Activated T-cell treated with anti-CD3 and anti-CD28 coated beads, Interleukin-2, amount 50 U/mL, for 24 hours (primary cell): ENCODE results near the gene CEP89.
"Not testable (repeated sequence)": the region's sequence is repeated elsewhere in the genome, so short reads cannot be mapped to it uniquely, and the experiment has no call there.

ENCODE experiments used
- DNase-seq: peaks from one replicate; pipeline ENCODE4 v3.0.0-alpha.2; 2020
- H3K27ac Mint-ChIP-seq: 2 replicates; pipeline ENCODE4 v1.8.0; 2020; ENCODE audit warnings: mild to moderate bottlenecking, mixed read lengths
- H3K27me3 Mint-ChIP-seq: 2 replicates; pipeline ENCODE4 v1.8.0; 2020; ENCODE audit warnings: mixed read lengths
- H3K36me3 Mint-ChIP-seq: 2 replicates; pipeline ENCODE4 v1.8.0; 2020; ENCODE audit warnings: low read depth, mixed read lengths
- H3K4me1 Mint-ChIP-seq: 2 replicates; pipeline ENCODE4 v1.8.0; 2020; ENCODE audit warnings: low read depth, mixed read lengths
- H3K4me3 Mint-ChIP-seq: 2 replicates; pipeline ENCODE4 v1.8.0; 2020; ENCODE audit warnings: mild to moderate bottlenecking, moderate library complexity, mixed read lengths
- H3K9me3 Mint-ChIP-seq: 2 replicates; pipeline ENCODE4 v1.8.0; 2020; ENCODE audit warnings: mixed read lengths

Gene CEP89

GRCh38 chr19:32982488-32982887, 10.7 kb upstream of the CEP89 start:
- H3K27ac Mint-ChIP-seq, H3K4me3 Mint-ChIP-seq, H3K9me3 Mint-ChIP-seq, DNase-seq, H3K4me1 Mint-ChIP-seq, H3K36me3 Mint-ChIP-seq, H3K27me3 Mint-ChIP-seq: not testable (repeated sequence)

- H3K9me3 Mint-ChIP-seq, H3K4me1 Mint-ChIP-seq, DNase-seq, H3K4me3 Mint-ChIP-seq, H3K27ac Mint-ChIP-seq, H3K27me3 Mint-ChIP-seq: not testable (repeated sequence)
- peaks cover 18% of the 10 kb centered on the region for H3K36me3 Mint-ChIP-seq
These were observed 8.0 kb upstream of the CEP89 start for GRCh38 chr19:32979807-32980206.

GRCh38 chr19:32977813-32978212, 6.1 kb upstream of the CEP89 start:
- H3K36me3 Mint-ChIP-seq, result peaks cover 18% of the 10 kb centered on the region
- not testable (repeated sequence) for DNase-seq, H3K4me3 Mint-ChIP-seq, H3K4me1 Mint-ChIP-seq, H3K27me3 Mint-ChIP-seq, H3K27ac Mint-ChIP-seq, H3K9me3 Mint-ChIP-seq

GRCh38 chr19:32977280-32977679, 5.5 kb upstream of the CEP89 start:
- H3K36me3 Mint-ChIP-seq, result peaks cover 18% of the 10 kb centered on the region
- no peak for DNase-seq
- H3K27ac Mint-ChIP-seq, result no peak overlapping the region
- H3K4me3 Mint-ChIP-seq, result no peak overlapping the region
- H3K27me3 Mint-ChIP-seq, result no peaks in the 10 kb centered on the region
- H3K4me1 Mint-ChIP-seq, result peaks cover 1% of the 10 kb centered on the region
- no peaks in the 10 kb centered on the region for H3K9me3 Mint-ChIP-seq

- H3K27ac Mint-ChIP-seq, result no peak overlapping the region
- no peaks in the 10 kb centered on the region for H3K9me3 Mint-ChIP-seq
- peak; percentile 76 for DNase-seq
- peaks cover 22% of the 10 kb centered on the region for H3K36me3 Mint-ChIP-seq
- H3K4me3 Mint-ChIP-seq, result no peak overlapping the region
- H3K4me1 Mint-ChIP-seq, result peaks cover 3% of the 10 kb centered on the region
- no peaks in the 10 kb centered on the region for H3K27me3 Mint-ChIP-seq
These were observed 4.6 kb upstream of the CEP89 start for GRCh38 chr19:32976223-32976805.

- Mint-ChIP-seq H3K4me1 (peaks cover 13% of the 10 kb centered on the region), H3K27me3 (no peaks in the 10 kb centered on the region), H3K4me3 (peak overlapping the region; percentile 100), H3K36me3 (peaks cover 34% of the 10 kb centered on the region), H3K9me3 (no peaks in the 10 kb centered on the region), H3K27ac (peak overlapping the region; percentile 97)
- peak; percentile 30 for DNase-seq
These were observed 654 bp downstream of the CEP89 start for GRCh38 chr19:32971012-32971595.

GRCh38 chr19:32969549-32969948, 2.2 kb downstream of the CEP89 start:
- peak overlapping the region; percentile 100 for H3K4me3 Mint-ChIP-seq
- H3K27me3 Mint-ChIP-seq, result no peaks in the 10 kb centered on the region
- peaks cover 36% of the 10 kb centered on the region for H3K36me3 Mint-ChIP-seq
- peaks cover 12% of the 10 kb centered on the region for H3K4me1 Mint-ChIP-seq
- DNase-seq, result no peak
- no peak overlapping the region for H3K27ac Mint-ChIP-seq
- no peaks in the 10 kb centered on the region for H3K9me3 Mint-ChIP-seq

GRCh38 chr19:32966750-32967149, 5.0 kb downstream of the CEP89 start:
- Mint-ChIP-seq H3K27ac (no peak overlapping the region), H3K27me3 (no peaks in the 10 kb centered on the region)

GRCh38 chr19:32945260-32945659, 26.5 kb downstream of the CEP89 start:
- Mint-ChIP-seq H3K4me1 (no peaks in the 10 kb centered on the region), H3K27me3 (no peaks in the 10 kb centered on the region), H3K36me3 (peaks cover 69% of the 10 kb centered on the region), H3K9me3 (peaks cover 10% of the 10 kb centered on the region), H3K27ac (no peak overlapping the region), H3K4me3 (no peak overlapping the region)
- no peak for DNase-seq

More at GRCh38 chr19:32966750-32967149, 5.0 kb downstream of the CEP89 start:
- Mint-ChIP-seq H3K4me1 (peaks cover 11% of the 10 kb centered on the region), H3K9me3 (no peaks in the 10 kb centered on the region), H3K36me3 (peaks cover 53% of the 10 kb centered on the region), H3K4me3 (no peak overlapping the region)
- DNase-seq, result no peak

- H3K4me3 Mint-ChIP-seq, H3K27me3 Mint-ChIP-seq, H3K4me1 Mint-ChIP-seq, DNase-seq, H3K27ac Mint-ChIP-seq, H3K9me3 Mint-ChIP-seq: not testable (repeated sequence)
- H3K36me3 Mint-ChIP-seq, result peaks cover 53% of the 10 kb centered on the region
These were observed 30.5 kb downstream of the CEP89 start for GRCh38 chr19:32941273-32941672.

- Mint-ChIP-seq H3K27me3 (no peaks in the 10 kb centered on the region), H3K9me3 (no peaks in the 10 kb centered on the region), H3K4me3 (no peak overlapping the region), H3K36me3 (peaks cover 40% of the 10 kb centered on the region), H3K27ac (no peak overlapping the region), H3K4me1 (no peaks in the 10 kb centered on the region)
- no peak for DNase-seq
These were observed 35.7 kb downstream of the CEP89 start for GRCh38 chr19:32936065-32936464.

GRCh38 chr19:32935629-32936028, 36.1 kb downstream of the CEP89 start:
- H3K9me3 Mint-ChIP-seq, result no peaks in the 10 kb centered on the region
- no peak overlapping the region for H3K27ac Mint-ChIP-seq
- H3K4me1 Mint-ChIP-seq, result no peaks in the 10 kb centered on the region
- H3K4me3 Mint-ChIP-seq, result no peak overlapping the region
- peaks cover 45% of the 10 kb centered on the region for H3K36me3 Mint-ChIP-seq
- no peak for DNase-seq
- no peaks in the 10 kb centered on the region for H3K27me3 Mint-ChIP-seq

GRCh38 chr19:32933571-32933970, 38.2 kb downstream of the CEP89 start:
- no peak for DNase-seq
- Mint-ChIP-seq H3K27ac (no peak overlapping the region), H3K4me3 (no peak overlapping the region), H3K9me3 (peaks cover 2% of the 10 kb centered on the region), H3K27me3 (no peaks in the 10 kb centered on the region), H3K36me3 (peaks cover 57% of the 10 kb centered on the region), H3K4me1 (no peaks in the 10 kb centered on the region)

- Mint-ChIP-seq H3K4me3 (no peak overlapping the region), H3K9me3 (peaks cover 6% of the 10 kb centered on the region), H3K4me1 (no peaks in the 10 kb centered on the region), H3K36me3 (peaks cover 60% of the 10 kb centered on the region), H3K27ac (no peak overlapping the region), H3K27me3 (no peaks in the 10 kb centered on the region)
- DNase-seq, result no peak
These were observed 41.2 kb downstream of the CEP89 start for GRCh38 chr19:32930567-32930966.

GRCh38 chr19:32928806-32929205, 43.0 kb downstream of the CEP89 start:
- peaks cover 64% of the 10 kb centered on the region for H3K36me3 Mint-ChIP-seq
- no peak overlapping the region for H3K4me3 Mint-ChIP-seq
- no peak for DNase-seq
- H3K27me3 Mint-ChIP-seq, result no peaks in the 10 kb centered on the region
- no peaks in the 10 kb centered on the region for H3K4me1 Mint-ChIP-seq
- no peak overlapping the region for H3K27ac Mint-ChIP-seq
- H3K9me3 Mint-ChIP-seq, result peaks cover 6% of the 10 kb centered on the region

GRCh38 chr19:32924200-32924599, 47.6 kb downstream of the CEP89 start:
- Mint-ChIP-seq H3K4me3 (no peak overlapping the region), H3K27ac (no peak overlapping the region), H3K27me3 (no peaks in the 10 kb centered on the region), H3K9me3 (peaks cover 6% of the 10 kb centered on the region), H3K4me1 (peaks cover 5% of the 10 kb centered on the region), H3K36me3 (peaks cover 48% of the 10 kb centered on the region)
- DNase-seq, result no peak
